ENCODE results near the gene IGLL1.
"Not testable (repeated sequence)": the region's sequence is repeated elsewhere in the genome, so short reads cannot be mapped to it uniquely, and the experiment has no call there.

DNA sequence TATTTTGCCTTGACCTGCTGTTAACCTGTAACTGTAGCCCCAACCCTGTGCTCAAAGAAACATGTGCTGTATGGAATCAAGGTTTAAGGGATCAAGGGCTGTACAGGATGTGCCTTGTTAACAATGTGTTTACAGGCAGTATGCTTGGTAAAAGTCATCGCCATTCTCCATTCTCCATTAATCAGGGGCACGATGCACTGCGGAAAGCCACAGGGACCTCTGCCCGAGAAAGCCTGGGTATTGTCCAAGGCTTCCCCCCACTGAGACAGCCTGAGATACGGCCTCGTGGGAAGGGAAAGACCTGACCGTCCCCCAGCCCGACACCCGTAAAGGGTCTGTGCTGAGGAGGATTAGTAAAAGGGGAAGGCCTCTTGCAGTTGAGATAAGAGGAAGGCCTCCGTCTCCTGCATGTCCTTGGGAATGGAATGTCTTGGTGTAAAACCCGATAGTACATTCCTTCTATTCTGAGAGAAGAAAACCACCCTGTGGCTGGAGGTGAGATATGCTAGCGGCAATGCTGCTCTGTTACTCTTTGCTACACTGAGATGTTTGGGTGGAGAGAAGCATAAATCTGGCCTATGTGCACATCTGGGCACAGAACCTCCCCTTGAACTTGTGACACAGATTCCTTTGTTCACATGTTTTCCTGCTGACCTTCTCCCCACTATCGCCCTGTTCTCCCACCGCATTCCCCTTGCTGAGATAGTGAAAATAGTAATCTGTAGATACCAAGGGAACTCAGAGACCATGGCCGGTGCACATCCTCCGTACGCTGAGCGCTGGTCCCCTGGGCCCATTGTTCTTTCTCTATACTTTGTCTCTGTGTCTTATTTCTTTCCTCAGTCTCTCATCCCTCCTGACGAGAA is 42.0 kb downstream of the IGLL1 start:
- TF ChIP-seq, protein P1, sequence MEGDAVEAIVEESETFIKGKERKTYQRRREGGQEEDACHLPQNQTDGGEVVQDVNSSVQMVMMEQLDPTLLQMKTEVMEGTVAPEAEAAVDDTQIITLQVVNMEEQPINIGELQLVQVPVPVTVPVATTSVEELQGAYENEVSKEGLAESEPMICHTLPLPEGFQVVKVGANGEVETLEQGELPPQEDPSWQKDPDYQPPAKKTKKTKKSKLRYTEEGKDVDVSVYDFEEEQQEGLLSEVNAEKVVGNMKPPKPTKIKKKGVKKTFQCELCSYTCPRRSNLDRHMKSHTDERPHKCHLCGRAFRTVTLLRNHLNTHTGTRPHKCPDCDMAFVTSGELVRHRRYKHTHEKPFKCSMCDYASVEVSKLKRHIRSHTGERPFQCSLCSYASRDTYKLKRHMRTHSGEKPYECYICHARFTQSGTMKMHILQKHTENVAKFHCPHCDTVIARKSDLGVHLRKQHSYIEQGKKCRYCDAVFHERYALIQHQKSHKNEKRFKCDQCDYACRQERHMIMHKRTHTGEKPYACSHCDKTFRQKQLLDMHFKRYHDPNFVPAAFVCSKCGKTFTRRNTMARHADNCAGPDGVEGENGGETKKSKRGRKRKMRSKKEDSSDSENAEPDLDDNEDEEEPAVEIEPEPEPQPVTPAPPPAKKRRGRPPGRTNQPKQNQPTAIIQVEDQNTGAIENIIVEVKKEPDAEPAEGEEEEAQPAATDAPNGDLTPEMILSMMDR (IDR thresholded peaks at IDR 0.05): not testable (repeated sequence)
- TF ChIP-seq POLR2A (IDR thresholded peaks at IDR 0.05): not testable (repeated sequence)
